ENCODE measurements around the gene GZF1. TPM values are rescaled to one million over a fixed set of nuclear protein-coding genes. Genes with fewer than 3 reads are reported as not detected.
"Not testable (repeated sequence)": the region's sequence is repeated elsewhere in the genome, so short reads cannot be mapped to it uniquely, and the experiment has no call there.

Gene GZF1
- total RNA-seq, 2 donors from 2014 or later, result 17.9 to 20.9 TPM

- DNase-seq (ENCODE audit: low spot score) (no peak), ATAC-seq (no peak)
- Mint-ChIP-seq H3K9me3 (no peaks in the 10 kb centered on the region), H3K4me1 (ENCODE audit: low read depth in 2 of 2) (peaks cover 0 to 4% of the 10 kb centered on the region in 2 donors), H3K4me3 (no peak overlapping the region), H3K27me3 (no peaks in the 10 kb centered on the region), H3K27ac (no peak overlapping the region), H3K36me3 (no peaks in the 10 kb centered on the region)
These were observed 27.9 kb upstream of the GZF1 start for GRCh38 chr20:23334111-23334510.

- H3K4me1 Mint-ChIP-seq (ENCODE audit: low read depth in 2 of 2), result peaks cover 0 to 4% of the 10 kb centered on the region in 2 donors
- H3K9me3 Mint-ChIP-seq, result no peaks in the 10 kb centered on the region
- H3K27me3 Mint-ChIP-seq, result no peaks in the 10 kb centered on the region
- no peaks in the 10 kb centered on the region for H3K36me3 Mint-ChIP-seq
- ATAC-seq (no peak), DNase-seq (ENCODE audit: low spot score) (no peak)
- H3K27ac Mint-ChIP-seq, result no peak overlapping the region
- no peak overlapping the region for H3K4me3 Mint-ChIP-seq
These were observed 26.5 kb upstream of the GZF1 start for GRCh38 chr20:23335521-23335920.

- no peak for ATAC-seq
- H3K4me1 Mint-ChIP-seq (ENCODE audit: low read depth in 2 of 2), result peaks cover 0 to 4% of the 10 kb centered on the region in 2 donors
These were observed 25.5 kb upstream of the GZF1 start for GRCh38 chr20:23336476-23336875.

GRCh38 chr20:23337312-23337711 lies 24.7 kb upstream of the GZF1 start:
- Mint-ChIP-seq H3K27me3 (no peaks in the 10 kb centered on the region), H3K4me3 (no peak overlapping the region), H3K36me3 (no peaks in the 10 kb centered on the region), H3K4me1 (ENCODE audit: low read depth in 2 of 2) (peaks cover 0 to 4% of the 10 kb centered on the region in 2 donors), H3K27ac (no peak overlapping the region), H3K9me3 (no peaks in the 10 kb centered on the region)
- ATAC-seq (no peak), DNase-seq (ENCODE audit: low spot score) (no peak)

More at GRCh38 chr20:23336476-23336875, 25.5 kb upstream of the GZF1 start:
- H3K36me3 Mint-ChIP-seq, result no peaks in the 10 kb centered on the region
- no peak overlapping the region for H3K27ac Mint-ChIP-seq
- no peaks in the 10 kb centered on the region for H3K27me3 Mint-ChIP-seq
- DNase-seq (ENCODE audit: low spot score), result no peak
- no peaks in the 10 kb centered on the region for H3K9me3 Mint-ChIP-seq
- H3K4me3 Mint-ChIP-seq, result no peak overlapping the region

DNA sequence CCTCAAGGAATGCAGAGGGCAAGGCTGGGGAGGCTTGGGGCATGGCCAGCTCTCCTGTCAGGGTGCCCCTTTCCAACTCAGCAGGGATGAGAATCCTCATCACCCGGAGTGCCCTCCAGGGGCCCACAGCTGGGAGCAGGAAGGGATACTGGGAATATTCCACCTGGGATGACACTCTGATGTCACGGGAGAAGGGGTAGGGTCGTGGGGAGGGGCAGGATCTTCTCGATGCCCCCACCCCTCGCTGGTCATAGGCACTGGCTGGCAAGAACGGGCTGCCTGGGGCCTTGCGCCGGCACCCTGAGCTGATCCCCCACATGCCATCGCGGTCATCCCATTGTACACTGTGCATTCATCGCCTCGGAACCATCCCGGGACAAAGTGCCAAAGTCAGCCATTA lies 22.0 kb upstream of the GZF1 start:
- Mint-ChIP-seq H3K27me3 (no peaks in the 10 kb centered on the region), H3K36me3 (no peaks in the 10 kb centered on the region), H3K4me1 (ENCODE audit: low read depth in 2 of 2) (no peaks in the 10 kb centered on the region), H3K27ac (no peak overlapping the region), H3K9me3 (no peaks in the 10 kb centered on the region), H3K4me3 (no peak overlapping the region)
- no peak for DNase-seq (ENCODE audit: low spot score)
- no peak for ATAC-seq

DNA sequence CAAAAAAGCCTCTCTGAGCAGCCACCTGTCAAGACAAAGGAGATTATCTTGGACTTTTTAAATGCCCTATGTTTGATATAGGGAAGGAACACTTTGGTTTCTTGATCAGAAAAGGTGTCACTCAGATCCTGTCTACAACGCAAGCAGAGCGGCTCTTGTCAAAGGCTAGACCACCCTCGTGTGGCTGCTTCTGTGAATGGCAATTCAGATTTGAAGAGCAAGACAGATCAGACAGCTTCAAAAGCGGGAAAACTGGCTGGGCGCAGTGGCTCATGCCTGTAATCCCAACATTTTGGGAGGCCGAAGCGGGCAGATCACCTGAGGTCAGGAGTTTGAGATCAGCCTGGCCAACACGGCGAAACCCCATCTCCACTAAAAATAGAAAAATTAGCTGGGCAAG lies 21.5 kb upstream of the GZF1 start:
- Mint-ChIP-seq H3K9me3 (no peaks in the 10 kb centered on the region), H3K4me3 (no peak overlapping the region), H3K27ac (no peak overlapping the region), H3K4me1 (ENCODE audit: low read depth in 2 of 2) (no peaks in the 10 kb centered on the region), H3K36me3 (no peaks in the 10 kb centered on the region), H3K27me3 (no peaks in the 10 kb centered on the region)
- ATAC-seq (no peak), DNase-seq (ENCODE audit: low spot score) (no peak)

GRCh38 chr20:23341073-23341472 lies 20.9 kb upstream of the GZF1 start:
- no peaks in the 10 kb centered on the region for H3K27me3 Mint-ChIP-seq
- ATAC-seq (no peak), DNase-seq (ENCODE audit: low spot score) (no peak)
- H3K27ac Mint-ChIP-seq, result no peak overlapping the region
- no peaks in the 10 kb centered on the region for H3K36me3 Mint-ChIP-seq
- no peaks in the 10 kb centered on the region for H3K9me3 Mint-ChIP-seq
- H3K4me1 Mint-ChIP-seq (ENCODE audit: low read depth in 2 of 2), result no peaks in the 10 kb centered on the region
- H3K4me3 Mint-ChIP-seq, result no peak overlapping the region

- no peak overlapping the region for H3K4me3 Mint-ChIP-seq
- H3K4me1 Mint-ChIP-seq (ENCODE audit: low read depth in 2 of 2), result no peaks in the 10 kb centered on the region
- H3K27ac Mint-ChIP-seq, result no peak overlapping the region
- DNase-seq (ENCODE audit: low spot score), result no peak
- H3K27me3 Mint-ChIP-seq, result no peaks in the 10 kb centered on the region
- H3K36me3 Mint-ChIP-seq, result no peaks in the 10 kb centered on the region
- no peak for ATAC-seq
- no peaks in the 10 kb centered on the region for H3K9me3 Mint-ChIP-seq
These were observed 18.4 kb upstream of the GZF1 start for GRCh38 chr20:23343590-23343989.

DNA sequence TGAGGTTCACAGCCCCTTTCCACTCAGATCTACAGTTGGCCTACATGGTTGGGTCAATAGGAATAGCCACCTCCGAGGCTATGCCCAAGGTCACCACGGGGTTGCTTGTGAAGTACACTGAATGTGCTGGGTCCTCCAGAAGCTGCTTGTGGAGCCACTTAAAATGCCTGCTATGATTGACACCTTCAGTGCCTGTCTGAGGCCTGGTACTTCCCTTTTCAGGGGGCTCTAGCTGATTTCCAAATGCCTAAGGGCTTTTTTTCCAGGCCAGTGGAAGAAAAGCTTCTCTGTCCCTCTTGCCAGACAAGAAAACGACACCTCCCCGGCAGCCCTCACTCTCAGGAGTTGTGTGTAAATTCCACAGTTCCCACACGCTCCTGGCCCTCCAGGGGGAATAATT lies 17.6 kb upstream of the GZF1 start:
- Mint-ChIP-seq H3K36me3 (no peaks in the 10 kb centered on the region), H3K4me3 (no peak overlapping the region), H3K4me1 (ENCODE audit: low read depth in 2 of 2) (peaks cover 2 to 3% of the 10 kb centered on the region in 2 donors), H3K27me3 (no peaks in the 10 kb centered on the region), H3K27ac (no peak overlapping the region), H3K9me3 (no peaks in the 10 kb centered on the region)
- DNase-seq (ENCODE audit: low spot score), result no peak
- ATAC-seq, result no peak

- ATAC-seq (no peak), DNase-seq (ENCODE audit: low spot score) (no peak)
- H3K36me3 Mint-ChIP-seq, result no peaks in the 10 kb centered on the region
- H3K9me3 Mint-ChIP-seq, result no peaks in the 10 kb centered on the region
- peaks cover 10 to 11% of the 10 kb centered on the region in 2 donors for H3K4me1 Mint-ChIP-seq (ENCODE audit: low read depth in 2 of 2)
- H3K27ac Mint-ChIP-seq, result no peak overlapping the region
- no peaks in the 10 kb centered on the region for H3K27me3 Mint-ChIP-seq
- no peak overlapping the region for H3K4me3 Mint-ChIP-seq
These were observed 16.0 kb upstream of the GZF1 start for GRCh38 chr20:23346002-23346401.

DNA sequence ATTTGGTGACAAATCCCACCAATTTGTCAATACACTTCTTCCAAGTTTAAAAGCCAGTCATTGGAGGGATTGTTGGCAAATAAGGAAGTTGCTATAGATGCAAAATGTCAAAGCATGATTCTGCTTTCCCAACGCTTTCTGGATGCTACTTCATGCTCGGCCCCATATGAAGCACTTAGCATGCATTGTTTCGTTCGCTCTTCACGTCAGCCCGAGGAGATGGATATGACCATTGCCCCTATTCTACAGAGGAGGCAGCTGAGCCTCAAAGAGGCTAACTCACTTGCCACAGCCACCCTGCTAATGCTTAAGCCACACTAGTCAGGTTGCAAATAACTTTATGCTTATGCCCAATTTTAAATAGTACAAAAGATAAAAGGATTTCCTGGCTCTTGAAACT lies 14.2 kb upstream of the GZF1 start:
- peaks cover 16 to 20% of the 10 kb centered on the region in 2 donors for H3K4me1 Mint-ChIP-seq (ENCODE audit: low read depth in 2 of 2)
- ATAC-seq, result no peak
- H3K27ac Mint-ChIP-seq, result peak overlapping the region in 1 of 2 donors; percentile 99
- H3K36me3 Mint-ChIP-seq, result peaks cover 6% of the 10 kb centered on the region
- H3K27me3 Mint-ChIP-seq, result no peaks in the 10 kb centered on the region
- no peak for DNase-seq (ENCODE audit: low spot score)
- H3K9me3 Mint-ChIP-seq, result no peaks in the 10 kb centered on the region
- H3K4me3 Mint-ChIP-seq, result no peak overlapping the region

DNA sequence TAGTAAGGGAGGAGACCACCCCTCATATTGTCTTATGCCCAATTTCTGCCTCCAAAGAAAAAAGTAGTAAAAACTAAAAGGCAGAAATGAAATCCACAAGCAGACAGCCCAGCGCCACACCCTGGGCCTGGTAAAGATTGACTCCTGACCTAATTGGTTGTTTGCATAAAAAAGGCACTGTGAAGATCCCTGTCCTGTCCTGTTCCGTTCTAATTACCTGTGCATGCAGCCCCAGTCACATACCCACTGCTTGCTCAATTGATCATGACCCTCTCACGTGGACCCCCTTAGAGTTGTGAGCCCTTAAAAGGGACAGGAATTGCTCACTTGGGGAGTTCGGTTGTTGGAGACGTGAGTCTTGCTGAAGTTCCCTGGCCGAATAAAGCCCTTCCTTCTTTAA lies 13.5 kb upstream of the GZF1 start:
- peak overlapping the region; percentile 98 for H3K4me3 Mint-ChIP-seq
- peaks cover 18 to 24% of the 10 kb centered on the region in 2 donors for H3K4me1 Mint-ChIP-seq (ENCODE audit: low read depth in 2 of 2)
- not testable (repeated sequence) for ATAC-seq; DNase-seq (ENCODE audit: low spot score); H3K36me3 Mint-ChIP-seq; H3K27me3 Mint-ChIP-seq; H3K9me3 Mint-ChIP-seq
- H3K27ac Mint-ChIP-seq, result peak overlapping the region; percentile 99 to 100

- Mint-ChIP-seq H3K4me3 (peak overlapping the region; percentile 98), H3K4me1 (ENCODE audit: low read depth in 2 of 2) (peaks cover 18 to 24% of the 10 kb centered on the region in 2 donors), H3K36me3 (peaks cover 6% of the 10 kb centered on the region), H3K27me3 (no peaks in the 10 kb centered on the region), H3K27ac (peak overlapping the region; percentile 99 to 100), H3K9me3 (no peaks in the 10 kb centered on the region)
- peak; percentile 68 to 73 for ATAC-seq
- DNase-seq (ENCODE audit: low spot score), result no peak
These were observed 12.4 kb upstream of the GZF1 start for GRCh38 chr20:23349338-23350195.

GRCh38 chr20:23350196-23350903 lies 11.6 kb upstream of the GZF1 start, which contains the start of gene NXT1:
NXT1 (plus strand) TSS chr20:23350791; CDS start chr20:23354042, 3,251 bp downstream.
- ATAC-seq (peak; percentile 94 to 95), DNase-seq (ENCODE audit: low spot score) (peak; percentile 98)
- Mint-ChIP-seq H3K27me3 (no peaks in the 10 kb centered on the region), H3K36me3 (peaks cover 9% of the 10 kb centered on the region), H3K9me3 (no peaks in the 10 kb centered on the region), H3K4me3 (peak within 1 kb of the TSS; percentile 98), H3K27ac (peak within 1 kb of the TSS; percentile 99 to 100), H3K4me1 (ENCODE audit: low read depth in 2 of 2) (peaks cover 18 to 24% of the 10 kb centered on the region in 2 donors)

All from natural killer cell treated with Interleukin-12 subunit alpha and Interleukin-12 subunit beta and Interleukin-15 and Interleukin-18, amount 100 ng/mL, for 72 hours (primary cell).